PC-3 (cell line): ENCODE measurements around the gene HAUS7.

Experiments
- CTCF ChIP-seq: fragments of 300-600 bp; sonication (generic); conservative IDR thresholded peaks from 2 replicates; pipeline ENCODE4 v1.5.1; 2017; ENCODE audit warnings: antibody characterized with exemption, low read depth, mild to moderate bottlenecking, low read length
- EZH2 ChIP-seq: fragments of 300-600 bp; sonication (generic); IDR thresholded peaks from one replicate; pipeline ENCODE4 v1.6.1; 2017; ENCODE audit warnings: antibody characterized with exemption, mild to moderate bottlenecking, low read length; ENCODE audit not compliant: unreplicated experiment
- EZH2phosphoT487 ChIP-seq: fragments of 300-600 bp; sonication (generic); IDR thresholded peaks from 2 replicates; pipeline ENCODE4 v1.6.1; 2018; ENCODE audit warnings: mild to moderate bottlenecking, antibody characterized with exemption, low read length, borderline replicate concordance

- TF ChIP-seq CTCF (no peak), EZH2 (no peak), EZH2phosphoT487 (no peak)
Observed at GRCh38 chrX:153445856-153446635, 24.3 kb downstream of the HAUS7 start, which contains the start of gene TREX2.
